GM12875 (cell line): ENCODE data around the gene B4GAT1.

Experiments
- H3K4me3 ChIP-seq: one replicate; pipeline ENCODE4 v1.5.1; 2011; ENCODE audit warnings: low read depth, low read length, control low read depth
- TF ChIP-seq, protein P1 (sequence below): IDR thresholded peaks from 2 replicates; pipeline ENCODE4 v1.5.1; 2011; ENCODE audit warnings: low read depth, mild to moderate bottlenecking, control low read depth, inconsistent platforms, low read length, moderate library complexity, borderline replicate concordance; ENCODE audit not compliant: insufficient read depth

The B4GAT1 gene

DNA sequence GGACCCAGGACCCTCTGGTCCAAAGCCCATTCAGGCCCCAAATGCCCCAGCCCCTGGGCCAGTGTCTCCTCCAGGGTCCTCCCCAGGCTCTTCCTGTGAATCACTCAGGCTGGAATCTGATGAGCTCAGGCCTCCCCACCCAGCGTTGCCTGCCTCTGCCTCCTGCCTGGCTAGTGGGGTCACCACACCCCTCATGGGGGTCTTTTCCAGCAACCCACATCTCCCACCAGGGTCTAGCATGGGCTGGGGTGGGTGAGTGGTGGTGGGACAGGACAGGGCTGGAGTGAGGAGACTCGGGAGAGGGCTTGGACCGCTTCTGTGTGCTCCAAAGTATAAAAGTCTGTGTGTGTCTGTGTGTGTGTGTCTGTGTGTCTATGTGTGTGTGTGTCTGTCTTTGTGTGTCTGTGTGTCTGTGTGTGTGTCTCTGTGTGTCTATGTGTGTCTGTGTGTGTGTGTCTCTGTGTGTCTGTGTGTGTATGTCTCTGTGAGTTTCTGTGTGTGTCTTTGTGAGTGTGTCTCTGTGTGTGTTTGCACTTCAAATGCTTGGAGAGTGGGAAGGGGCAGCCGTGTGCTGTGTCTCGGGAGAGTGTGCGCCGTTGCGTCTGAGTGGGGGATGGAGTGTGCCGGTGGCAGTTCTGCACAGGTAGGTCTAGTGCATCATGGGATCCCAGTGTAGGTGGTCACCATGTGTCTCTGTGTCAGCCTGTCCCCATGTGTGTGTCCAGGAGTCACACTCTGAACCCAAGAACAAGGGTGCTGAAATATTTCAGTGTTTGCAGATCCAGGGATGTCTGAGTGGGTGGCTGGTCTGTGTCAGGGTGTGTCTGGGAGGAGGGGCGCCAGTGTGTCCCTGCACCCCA lies 20.0 kb downstream of the B4GAT1 start:
- TF ChIP-seq, protein P1, sequence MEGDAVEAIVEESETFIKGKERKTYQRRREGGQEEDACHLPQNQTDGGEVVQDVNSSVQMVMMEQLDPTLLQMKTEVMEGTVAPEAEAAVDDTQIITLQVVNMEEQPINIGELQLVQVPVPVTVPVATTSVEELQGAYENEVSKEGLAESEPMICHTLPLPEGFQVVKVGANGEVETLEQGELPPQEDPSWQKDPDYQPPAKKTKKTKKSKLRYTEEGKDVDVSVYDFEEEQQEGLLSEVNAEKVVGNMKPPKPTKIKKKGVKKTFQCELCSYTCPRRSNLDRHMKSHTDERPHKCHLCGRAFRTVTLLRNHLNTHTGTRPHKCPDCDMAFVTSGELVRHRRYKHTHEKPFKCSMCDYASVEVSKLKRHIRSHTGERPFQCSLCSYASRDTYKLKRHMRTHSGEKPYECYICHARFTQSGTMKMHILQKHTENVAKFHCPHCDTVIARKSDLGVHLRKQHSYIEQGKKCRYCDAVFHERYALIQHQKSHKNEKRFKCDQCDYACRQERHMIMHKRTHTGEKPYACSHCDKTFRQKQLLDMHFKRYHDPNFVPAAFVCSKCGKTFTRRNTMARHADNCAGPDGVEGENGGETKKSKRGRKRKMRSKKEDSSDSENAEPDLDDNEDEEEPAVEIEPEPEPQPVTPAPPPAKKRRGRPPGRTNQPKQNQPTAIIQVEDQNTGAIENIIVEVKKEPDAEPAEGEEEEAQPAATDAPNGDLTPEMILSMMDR = no peak
- H3K4me3 ChIP-seq = no peak overlapping the region

DNA sequence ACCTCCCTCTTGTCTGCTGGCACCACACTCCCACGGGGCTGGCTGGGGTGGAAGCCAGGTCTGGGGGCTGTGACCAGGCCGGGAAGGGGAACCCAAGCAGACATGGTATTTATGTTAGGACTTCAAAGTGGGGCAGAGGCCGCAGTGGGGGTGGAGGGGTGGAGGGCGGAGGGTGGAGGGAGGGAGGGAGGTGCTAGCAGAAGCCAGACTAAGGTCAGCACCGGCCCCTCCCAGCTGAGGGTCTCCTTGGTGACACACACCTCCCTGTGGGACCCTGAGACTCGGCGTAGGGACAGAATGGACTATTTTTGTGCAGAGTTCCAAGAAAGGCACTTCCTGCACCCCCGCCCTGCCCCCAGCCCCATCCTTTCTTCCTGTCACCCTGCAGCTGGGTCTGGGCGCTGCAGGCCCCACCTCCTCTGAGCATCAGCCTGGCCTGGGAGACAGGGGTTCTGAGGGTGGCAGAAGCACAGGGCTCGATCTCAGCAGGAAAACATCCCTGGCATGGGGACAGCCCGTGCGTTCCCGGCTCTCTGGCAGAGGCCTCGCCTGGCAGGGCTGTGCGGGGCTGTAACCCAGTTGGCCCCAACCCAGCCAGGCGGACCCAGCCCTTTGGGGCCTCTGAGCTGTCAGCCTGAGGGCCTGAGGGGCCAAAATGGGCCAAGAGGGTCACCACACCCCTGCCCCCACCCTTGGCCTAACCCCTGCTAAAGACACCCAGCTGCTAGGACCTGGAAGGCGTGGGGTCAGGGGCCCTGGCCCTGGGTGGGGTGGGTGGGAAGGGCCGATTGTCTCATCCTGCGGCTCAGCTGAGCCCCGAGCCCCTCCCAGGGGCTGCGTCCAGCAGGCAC lies 20.9 kb downstream of the B4GAT1 start:
- TF ChIP-seq, protein P1 = no peak

DNA sequence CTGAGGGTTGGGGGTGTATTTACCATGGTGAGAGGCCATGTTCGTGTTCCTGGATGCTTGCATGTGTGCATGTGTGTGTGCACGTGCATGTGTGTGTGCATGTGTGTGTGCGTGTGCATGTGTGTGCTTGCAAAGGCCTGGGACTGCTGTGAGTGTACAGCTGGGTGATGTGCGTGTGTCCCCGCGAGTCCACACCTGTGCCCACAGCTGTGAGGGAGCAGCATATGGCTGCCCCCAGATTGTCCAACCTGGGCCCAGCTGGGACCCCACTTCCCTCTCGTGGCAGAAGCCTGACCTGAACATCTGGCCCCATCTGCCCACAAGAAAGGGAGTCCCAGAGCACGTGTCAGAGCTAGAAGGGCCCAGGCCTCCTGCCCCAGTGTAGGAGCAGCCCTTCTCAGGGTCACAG lies 22.2 kb downstream of the B4GAT1 start:
- no peak overlapping the region for H3K4me3 ChIP-seq
- TF ChIP-seq, protein P1 = no peak

More for the DNA sequence above, 20.9 kb downstream of the B4GAT1 start:
- H3K4me3 ChIP-seq = no peak overlapping the region

DNA sequence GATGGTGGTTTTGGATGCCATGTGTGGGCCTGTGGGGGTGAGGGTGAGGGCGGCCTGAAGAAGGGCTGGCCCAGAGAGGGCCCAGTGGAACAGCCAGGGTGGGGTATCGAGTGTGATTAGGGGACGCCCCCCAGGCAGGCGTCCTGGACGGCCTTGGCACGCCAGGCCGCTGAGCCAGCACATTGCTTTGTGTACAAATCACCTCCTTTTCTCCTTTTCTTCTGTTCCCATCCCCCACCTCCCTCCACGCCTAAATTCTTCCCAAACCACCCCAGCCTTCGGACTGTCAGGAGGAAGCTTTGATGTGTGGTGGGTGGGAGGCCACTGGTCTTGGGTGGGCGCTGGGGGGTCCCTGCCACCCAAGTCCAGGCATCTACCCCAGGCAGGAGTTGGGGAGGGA lies 22.8 kb downstream of the B4GAT1 start:
- H3K4me3 ChIP-seq = no peak overlapping the region
- TF ChIP-seq, protein P1 = no peak

DNA sequence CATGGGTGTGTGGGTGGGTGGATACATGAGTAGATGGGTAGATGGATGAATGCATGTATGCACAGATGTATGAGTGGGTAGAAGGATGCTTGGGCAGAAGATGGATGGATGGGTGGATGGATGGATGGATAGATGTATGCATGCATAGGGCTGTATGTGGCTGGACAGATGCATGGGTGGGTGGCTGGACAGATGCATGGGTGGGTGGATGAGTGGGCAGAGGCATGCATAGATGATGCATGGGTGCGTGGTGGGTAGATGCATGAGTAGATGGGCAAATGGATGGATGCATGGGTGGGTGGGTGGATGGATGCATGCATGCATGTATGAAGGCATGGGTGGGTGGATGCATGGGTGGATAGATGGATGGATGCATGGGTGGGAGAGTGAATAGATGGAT lies 23.7 kb downstream of the B4GAT1 start:
- TF ChIP-seq, protein P1 = no peak
- no peak overlapping the region for H3K4me3 ChIP-seq

DNA sequence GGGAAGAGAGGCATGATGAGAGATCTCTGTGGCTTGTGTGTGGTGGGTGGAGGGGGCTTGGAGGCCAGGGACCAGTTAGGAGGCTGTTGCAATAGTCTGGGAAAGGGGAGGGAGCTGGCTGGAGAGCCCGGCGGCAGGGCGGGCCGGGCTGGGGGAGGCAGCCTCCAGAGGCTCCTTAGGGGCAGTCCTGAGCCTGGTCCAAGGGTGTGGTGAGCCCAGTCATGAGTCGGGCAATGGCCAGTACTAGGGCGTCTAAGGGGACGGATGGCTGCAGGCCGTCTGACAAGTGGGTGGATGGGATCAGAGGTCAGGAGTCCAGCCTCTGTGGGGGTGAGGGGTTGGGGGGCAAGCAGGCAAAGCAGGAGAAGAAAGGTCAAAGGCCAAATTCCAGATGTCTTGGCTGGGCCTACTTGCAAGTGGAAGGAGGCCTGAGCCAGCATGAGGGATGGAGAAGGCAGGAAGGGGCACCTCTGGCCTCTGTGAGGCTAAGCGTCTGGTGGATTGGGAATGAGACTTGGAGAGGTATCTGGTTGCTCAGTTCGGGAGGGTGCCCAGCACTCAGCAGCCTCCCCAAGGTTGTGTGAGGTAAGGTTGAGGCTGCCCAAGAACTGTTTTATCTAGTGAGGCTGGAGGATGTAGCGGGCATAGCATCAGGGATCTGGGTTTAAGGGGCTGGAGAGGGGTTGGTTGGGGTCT lies 24.5 kb downstream of the B4GAT1 start:
- TF ChIP-seq, protein P1 = no peak
- H3K4me3 ChIP-seq = no peak overlapping the region
